GM21447 (cell line): ENCODE data around the gene TLE2.
"Not testable (repeated sequence)": the region's sequence is repeated elsewhere in the genome, so short reads cannot be mapped to it uniquely, and the experiment has no call there.

Experiments used
- ATAC-seq: cut with Tn5 transposase; IDR thresholded peaks from one replicate; pipeline ENCODE4 v1.9.1; 2021; ENCODE audit not compliant: unreplicated experiment

Gene TLE2

DNA sequence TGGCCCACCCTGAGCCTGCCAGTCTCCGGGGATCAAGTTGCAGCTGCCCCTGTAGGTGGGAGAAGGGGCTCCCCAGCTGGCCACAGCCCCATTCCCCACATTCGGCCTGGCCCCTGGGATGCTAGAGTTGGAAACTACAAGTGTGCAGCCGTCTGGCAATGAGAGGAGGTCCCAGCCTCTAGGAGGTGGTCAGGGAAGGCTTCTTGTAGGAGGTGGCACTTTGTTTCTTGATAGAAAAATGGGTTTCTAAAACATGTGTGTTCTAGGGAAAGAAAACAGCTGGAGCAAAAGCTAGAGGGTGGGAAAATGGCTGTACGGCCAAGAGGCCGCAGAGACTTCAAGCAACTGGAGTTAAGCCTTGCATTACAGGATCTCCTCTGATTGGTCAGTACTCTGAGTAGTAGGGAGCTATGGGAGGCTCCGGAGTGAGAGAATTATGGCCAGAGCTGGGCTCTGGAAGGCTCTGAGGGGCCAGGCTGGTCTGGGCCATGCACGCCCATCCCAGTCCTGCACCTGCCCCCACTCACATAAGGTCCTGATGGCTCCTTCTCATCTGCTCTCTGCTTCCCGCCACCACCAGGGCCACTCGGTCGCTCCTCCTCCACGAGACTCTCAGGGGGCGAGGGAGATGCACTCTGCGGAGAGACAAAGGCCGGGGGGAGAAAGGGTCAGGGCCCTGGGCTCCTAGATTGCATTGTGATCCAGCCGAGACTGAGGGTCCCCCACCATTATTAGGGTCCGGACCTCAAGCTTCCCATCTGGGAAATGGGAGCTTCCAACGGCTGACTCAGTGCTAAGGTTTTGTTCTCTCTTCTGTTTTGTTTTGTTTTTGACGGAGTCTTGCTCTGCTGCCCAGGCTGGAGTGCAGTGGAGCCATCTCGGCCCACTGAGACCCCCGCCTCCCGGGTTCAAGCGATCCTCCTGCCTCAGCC is 13.7 kb downstream of the TLE2 start:
- ATAC-seq = no peak

DNA sequence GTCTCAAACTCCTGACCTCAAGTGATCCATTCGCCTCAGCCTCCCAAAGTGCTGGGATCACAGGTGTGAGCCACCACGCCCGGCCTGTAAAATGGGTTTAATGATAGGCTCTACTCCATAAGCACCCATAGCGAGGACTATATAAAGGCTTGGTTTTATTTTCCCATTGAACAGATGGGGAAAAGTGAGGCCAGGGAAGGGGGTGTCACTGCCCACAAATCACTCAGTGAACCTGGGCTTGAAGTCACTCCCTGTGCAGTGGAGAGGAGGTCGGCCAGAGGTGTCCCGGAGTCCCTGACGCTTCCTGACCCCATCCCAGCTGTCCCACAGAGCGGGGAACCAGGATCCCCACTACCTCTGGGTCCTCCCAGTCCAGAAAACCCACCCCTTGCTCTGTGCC is 14.9 kb downstream of the TLE2 start:
- no peak for ATAC-seq

- ATAC-seq = no peak
Observed at GRCh38 chr19:3013263-3013725, 15.8 kb downstream of the TLE2 start.

DNA sequence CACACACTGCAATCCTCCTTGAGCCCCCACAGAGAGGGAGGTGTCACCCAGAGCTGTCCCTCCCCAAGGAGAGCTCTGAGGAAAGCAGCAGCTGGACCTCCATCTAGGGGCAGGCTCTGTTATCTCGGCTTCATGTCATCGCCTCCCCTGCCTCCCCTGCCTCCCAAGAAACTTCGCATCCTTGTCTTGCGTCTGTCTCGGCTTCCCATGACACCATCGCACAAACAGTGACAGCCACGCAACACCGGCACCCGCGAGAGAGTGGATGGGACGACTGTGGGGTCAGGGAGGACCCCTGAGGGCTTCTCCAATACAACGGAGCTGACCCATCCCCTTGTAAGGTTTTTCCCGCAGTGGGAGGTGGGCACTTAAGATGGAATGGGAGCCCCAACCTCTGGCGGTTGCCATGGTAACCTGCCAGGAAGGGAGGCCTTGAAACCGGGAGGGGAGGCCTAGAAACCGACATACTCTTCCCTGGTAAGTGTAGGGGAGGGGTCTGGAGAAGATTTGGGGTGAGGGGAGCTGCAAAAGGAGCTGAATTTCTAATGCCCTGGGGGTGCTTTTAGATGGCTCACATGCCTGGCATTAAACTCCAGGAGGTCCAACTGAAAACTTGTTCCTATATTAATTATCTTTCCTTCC is 16.3 kb downstream of the TLE2 start:
- ATAC-seq = no peak

GRCh38 chr19:3012059-3012458 is 17.0 kb downstream of the TLE2 start:
- not testable (repeated sequence) for ATAC-seq

DNA sequence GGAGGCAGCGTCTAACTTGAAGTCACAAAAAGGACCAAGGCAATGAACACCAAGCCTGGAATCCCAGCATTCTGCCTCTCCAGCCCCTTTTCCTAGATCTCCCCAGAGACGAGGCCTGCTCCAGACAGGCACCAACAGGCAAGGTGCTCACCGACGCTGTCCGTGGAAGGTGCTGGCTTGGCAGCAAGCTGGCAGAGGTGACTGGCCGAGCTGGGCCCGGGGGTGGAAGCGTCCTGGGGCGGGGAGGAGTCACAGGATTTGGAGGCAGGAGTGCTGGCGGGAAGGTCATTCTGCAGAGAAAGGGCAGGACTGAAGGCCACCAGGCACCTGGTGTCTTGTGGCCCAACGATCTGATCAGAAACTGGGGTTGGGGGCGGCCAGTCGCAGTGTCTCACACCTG is 18.2 kb downstream of the TLE2 start:
- no peak for ATAC-seq

DNA sequence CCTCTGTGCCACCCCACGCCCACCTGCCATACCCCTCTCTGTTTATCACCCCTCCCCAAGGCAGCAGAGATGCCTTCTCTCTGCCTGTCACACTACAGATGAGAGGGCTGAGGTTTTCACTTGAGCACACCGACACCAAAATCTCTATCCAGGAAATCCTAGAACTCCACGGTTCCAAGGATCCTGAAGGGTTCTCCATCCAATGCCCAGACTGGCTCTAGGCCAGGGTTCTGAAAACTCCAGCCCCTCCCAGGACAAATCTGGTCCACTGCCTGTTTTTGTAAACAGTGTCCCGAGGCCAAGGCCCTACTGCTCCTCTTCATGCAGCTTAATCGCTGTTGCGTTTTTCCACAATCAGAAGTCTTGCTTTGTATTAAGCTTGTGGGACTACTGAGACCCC is 20.1 kb downstream of the TLE2 start:
- no peak for ATAC-seq

- no peak for ATAC-seq
Observed at GRCh38 chr19:3007975-3008374, 21.1 kb downstream of the TLE2 start.

GRCh38 chr19:3006075-3006767 is 22.9 kb downstream of the TLE2 start:
- ATAC-seq = no peak

GRCh38 chr19:3005345-3005744 is 23.7 kb downstream of the TLE2 start:
- ATAC-seq = no peak

GRCh38 chr19:3004522-3004921 is 24.6 kb downstream of the TLE2 start:
- ATAC-seq = no peak

- no peak for ATAC-seq
Observed at GRCh38 chr19:3003046-3003445, 26.0 kb downstream of the TLE2 start.

DNA sequence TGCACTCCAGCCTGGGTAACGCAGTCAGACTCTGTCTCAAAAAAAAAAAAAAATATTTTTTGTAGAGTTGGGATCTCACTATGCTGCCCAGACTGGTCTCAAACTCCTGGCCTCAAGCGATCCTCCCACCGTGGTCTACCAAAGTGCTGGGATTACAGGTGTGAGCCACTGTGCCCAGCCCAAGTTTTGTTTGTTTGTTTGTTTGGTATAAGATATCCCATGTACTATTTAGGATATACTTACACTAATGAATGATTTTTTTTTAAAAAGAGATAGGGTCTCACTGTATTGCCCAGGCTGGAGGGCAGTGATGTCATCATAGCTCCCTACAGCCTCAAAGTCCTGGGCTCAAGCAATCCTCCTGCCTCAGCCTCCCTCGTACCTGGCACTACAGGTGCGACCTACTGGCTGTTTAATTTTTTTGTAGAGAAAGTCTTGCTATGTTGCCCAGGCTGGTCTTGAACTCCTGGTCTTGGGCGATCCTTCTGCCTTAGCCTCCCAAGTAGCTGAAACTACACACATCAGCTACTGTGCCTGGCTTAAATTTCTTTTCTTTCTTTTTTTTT is 27.8 kb downstream of the TLE2 start:
- no peak for ATAC-seq

GRCh38 chr19:2998642-2999041 is 30.4 kb downstream of the TLE2 start:
- ATAC-seq = no peak

DNA sequence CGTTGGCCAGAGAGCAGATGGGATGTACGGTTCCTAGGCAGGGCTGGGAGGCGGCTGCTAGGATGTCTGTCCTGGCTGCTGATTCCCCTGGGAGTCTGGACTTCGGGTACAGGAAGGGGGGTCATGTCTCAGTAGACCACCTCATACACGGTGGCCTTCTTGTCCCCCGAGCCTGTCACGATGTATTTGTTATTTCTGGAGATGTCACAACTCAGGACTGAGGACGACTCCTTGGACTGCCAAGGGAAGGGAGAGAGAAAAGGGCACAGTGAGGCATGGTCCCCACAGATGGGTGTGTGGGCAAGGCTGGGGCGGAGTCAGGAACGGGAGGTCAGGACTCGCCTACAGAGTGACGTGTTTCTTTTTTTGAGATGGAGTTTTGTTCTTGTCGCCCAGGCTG is 31.4 kb downstream of the TLE2 start:
- ATAC-seq = no peak

DNA sequence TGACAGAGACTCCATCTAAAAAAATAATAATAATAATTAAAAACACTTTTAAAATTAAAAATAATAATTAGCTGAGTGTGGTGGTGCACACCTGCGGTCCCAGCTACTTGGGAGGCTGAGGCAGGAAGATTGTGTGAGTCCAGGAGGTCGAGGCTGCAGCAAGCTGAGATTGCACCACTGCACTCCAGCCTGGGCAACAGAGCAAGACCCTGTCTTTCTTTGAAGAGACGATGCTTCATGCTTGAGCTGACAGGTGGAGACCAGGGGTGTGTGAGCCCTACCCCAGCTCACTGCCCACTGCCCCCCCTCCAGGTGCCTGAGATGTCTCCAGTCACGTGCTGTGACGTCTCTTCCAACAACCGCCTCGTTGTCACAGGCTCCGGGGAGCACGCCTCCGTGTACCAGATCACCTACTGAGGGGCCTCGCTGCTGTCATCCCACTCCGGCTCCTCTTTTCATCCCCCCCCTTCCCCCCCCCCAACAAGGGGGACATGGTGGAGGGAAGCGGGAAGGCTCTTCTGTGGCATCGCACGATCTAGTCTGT is 34.4 kb downstream of the TLE2 start:
- ATAC-seq = no peak

DNA sequence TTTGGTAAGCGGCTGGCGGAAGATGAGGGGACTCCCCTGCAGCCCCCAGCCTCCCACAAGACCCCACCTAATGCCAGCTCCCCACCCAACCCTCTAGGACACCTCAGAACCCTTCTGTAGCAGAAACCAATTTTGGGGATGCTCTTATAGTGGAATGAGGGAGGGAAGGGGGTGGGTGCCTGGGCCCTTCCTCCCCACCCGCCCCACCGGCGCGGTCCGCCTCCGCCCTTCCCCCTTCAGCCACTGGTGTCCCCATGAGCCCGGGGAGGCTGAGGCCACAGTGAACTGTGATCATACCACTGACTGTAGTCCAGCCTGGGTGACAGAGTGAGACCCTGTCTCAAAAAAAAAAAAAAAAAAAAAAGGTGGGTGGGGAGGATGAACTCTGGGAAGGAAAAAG is 35.5 kb downstream of the TLE2 start:
- no peak for ATAC-seq

GRCh38 chr19:2992958-2993357 is 36.1 kb downstream of the TLE2 start:
- ATAC-seq = no peak

- ATAC-seq = not testable (repeated sequence)
Observed at GRCh38 chr19:2992333-2992732, 36.7 kb downstream of the TLE2 start.

DNA sequence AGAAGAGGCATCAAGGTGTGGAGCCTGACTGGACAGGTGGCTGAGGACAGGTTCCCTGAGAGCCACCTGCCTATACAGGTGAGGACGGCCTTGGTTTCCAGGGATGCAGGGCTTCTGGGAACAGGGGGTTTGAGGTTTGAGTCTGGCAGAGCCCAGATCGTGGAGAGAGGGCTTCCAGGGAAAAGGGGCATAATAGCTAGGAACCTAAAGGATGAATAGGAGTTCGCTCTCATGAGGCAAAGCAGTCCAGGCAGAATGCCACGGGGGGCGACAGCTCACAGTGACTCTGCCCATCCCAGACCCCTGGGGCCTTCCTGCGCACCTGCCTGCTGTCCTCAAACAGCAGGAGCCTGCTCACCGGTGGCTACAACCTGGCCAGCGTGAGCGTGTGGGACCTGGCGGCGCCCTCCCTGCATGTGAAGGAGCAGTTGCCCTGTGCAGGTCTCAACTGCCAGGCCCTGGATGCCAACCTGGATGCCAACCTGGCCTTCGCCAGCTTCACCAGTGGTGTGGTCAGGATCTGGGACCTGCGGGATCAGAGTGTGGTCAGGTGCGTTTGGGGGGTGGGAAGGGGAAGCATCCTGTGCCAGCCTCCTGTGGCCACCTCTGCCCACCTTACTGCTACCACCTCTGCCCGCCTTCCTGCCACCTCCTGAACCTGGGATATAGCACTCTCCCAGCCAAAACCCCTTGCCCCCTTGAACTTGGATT is 39.7 kb downstream of the TLE2 start:
- no peak for ATAC-seq
